ENCODE measurements around the gene EVX2.

Gene EVX2

DNA sequence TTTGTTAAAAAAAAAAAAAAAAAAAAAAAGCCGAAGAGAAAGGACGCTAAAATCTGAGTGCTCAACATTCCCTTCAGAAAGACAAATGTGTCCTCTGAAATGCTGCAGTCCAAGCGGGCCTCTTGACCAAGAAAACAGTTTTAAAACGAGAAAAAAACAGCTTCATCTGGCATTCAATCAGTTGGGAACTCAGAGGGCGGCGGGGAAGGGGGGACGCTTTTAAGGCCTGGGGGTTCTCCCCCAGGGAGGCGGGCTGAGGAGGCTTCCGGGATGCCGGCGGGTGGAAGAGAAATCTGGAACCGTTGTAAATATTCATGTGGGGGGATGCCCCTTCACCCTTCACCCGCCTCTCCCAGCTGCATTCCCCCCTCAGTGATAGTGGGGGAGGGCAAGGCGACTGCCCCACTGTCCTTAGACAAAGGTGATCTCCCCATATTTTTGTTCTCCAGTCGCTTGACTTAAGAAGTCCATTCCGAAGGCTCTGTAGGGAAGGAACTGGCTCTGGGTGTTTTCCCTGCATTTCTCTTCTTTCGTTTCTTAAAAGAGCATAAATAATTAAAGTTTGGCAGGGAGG, 20.1 kb upstream of the EVX2 start:
- TF ChIP-seq, protein P1, sequence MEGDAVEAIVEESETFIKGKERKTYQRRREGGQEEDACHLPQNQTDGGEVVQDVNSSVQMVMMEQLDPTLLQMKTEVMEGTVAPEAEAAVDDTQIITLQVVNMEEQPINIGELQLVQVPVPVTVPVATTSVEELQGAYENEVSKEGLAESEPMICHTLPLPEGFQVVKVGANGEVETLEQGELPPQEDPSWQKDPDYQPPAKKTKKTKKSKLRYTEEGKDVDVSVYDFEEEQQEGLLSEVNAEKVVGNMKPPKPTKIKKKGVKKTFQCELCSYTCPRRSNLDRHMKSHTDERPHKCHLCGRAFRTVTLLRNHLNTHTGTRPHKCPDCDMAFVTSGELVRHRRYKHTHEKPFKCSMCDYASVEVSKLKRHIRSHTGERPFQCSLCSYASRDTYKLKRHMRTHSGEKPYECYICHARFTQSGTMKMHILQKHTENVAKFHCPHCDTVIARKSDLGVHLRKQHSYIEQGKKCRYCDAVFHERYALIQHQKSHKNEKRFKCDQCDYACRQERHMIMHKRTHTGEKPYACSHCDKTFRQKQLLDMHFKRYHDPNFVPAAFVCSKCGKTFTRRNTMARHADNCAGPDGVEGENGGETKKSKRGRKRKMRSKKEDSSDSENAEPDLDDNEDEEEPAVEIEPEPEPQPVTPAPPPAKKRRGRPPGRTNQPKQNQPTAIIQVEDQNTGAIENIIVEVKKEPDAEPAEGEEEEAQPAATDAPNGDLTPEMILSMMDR (conservative IDR thresholded peaks at IDR 0.05): no peak
- no peak for TF ChIP-seq ZFX (IDR thresholded peaks at IDR 0.05)
- H3K27ac ChIP-seq: no peak overlapping the region

DNA sequence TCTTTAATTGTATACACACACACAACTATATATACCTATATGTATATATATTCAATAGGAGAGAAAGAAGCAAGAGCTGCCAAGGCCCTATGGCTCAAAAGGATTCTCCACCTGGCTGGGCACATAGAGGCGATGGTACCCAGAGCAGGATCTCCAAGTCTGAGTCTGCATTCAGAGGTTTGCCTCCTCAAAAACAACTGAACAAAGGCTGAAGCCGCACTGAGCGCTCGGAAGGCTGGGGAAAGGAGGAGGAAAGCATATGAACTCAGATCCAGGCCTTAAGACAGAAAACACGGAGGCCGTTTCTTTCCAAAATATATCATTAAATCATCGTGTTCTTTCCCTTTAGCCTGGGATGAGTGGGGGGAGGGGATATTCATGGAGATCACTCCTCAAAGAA, 19.4 kb upstream of the EVX2 start:
- no peak for TF ChIP-seq ZFX (IDR thresholded peaks at IDR 0.05)
- TF ChIP-seq, protein P1 (conservative IDR thresholded peaks at IDR 0.05): no peak
- no peak overlapping the region for H3K27ac ChIP-seq

DNA sequence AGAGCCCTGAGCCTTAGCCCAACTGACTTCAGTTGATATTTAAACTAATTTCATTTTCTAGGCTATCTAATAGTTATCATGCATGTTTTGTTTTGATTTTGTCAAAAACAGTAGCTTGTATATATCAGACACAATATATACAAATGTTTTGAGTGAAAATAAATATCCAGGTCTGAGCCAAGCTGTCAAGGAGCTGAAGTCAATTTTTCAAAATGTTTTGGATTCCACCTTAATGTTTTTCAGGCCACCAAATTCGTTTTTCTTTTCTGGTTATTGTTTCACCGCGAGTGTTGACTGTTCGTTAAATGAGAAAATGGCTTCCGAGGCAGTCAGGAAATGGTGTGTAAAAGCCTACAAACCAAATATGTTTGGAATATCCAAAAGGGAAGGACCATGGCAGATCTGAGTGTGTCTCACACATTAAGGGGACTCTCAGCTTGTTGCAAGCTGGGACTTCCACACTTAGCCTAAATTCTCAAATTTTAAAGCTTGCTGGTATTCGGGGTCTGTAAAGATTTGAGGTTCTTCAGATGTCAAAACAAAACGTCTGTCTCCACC, 18.6 kb upstream of the EVX2 start:
- no peak for TF ChIP-seq ZFX (IDR thresholded peaks at IDR 0.05)
- TF ChIP-seq, protein P1 (conservative IDR thresholded peaks at IDR 0.05): no peak
- H3K27ac ChIP-seq: no peak overlapping the region

DNA sequence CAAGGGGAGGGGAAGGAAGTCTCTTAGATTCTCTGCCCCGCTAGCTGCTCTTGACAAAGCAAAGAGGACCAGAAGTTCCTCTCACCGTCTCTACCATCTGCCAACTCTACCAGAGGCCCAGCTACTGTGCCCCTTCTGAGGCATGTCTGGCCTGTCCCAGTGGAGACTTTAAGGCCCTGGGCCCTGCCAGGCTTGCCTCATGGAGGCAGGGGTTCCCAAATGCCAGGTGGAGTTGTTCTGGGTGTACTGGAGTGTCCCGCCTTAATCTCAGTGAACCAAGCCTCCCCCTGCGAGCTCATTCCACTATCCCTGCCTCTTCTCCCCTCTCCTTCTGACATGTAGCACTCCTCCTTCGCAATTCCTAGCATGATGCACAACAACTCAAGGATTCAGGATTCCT, 18.1 kb upstream of the EVX2 start:
- TF ChIP-seq, protein P1 (conservative IDR thresholded peaks at IDR 0.05): no peak
- H3K27ac ChIP-seq: no peak overlapping the region

DNA sequence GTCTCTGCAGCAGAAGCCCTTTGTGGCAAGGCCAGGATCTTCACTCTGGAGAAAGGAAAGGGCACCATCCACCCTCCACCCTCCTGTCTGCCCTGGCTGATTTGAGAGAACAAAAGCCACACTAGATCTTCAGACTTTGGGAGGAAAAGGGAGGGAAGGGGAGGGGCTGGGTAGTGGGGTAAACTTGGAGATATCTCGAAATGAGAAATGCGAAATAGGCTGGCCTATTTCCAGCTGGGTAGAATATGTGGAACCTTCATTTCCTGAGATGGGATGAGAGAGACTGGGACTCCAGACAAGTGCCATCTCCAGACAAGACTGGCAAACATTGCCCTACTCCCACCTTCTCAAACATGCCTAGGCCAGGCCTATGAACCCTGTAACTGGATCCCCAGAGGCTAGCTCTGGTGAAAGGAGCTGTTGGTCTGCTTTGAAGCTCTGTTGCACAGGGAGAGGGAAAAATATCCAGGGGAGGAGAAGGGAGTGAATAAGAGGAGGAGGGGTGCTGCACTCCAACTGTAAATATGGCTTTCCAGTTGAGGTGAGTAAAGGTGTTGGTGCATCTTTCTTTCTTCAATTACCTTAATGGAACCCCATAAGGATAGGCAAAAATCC, 17.6 kb upstream of the EVX2 start:
- TF ChIP-seq, protein P1 (conservative IDR thresholded peaks at IDR 0.05): no peak

DNA sequence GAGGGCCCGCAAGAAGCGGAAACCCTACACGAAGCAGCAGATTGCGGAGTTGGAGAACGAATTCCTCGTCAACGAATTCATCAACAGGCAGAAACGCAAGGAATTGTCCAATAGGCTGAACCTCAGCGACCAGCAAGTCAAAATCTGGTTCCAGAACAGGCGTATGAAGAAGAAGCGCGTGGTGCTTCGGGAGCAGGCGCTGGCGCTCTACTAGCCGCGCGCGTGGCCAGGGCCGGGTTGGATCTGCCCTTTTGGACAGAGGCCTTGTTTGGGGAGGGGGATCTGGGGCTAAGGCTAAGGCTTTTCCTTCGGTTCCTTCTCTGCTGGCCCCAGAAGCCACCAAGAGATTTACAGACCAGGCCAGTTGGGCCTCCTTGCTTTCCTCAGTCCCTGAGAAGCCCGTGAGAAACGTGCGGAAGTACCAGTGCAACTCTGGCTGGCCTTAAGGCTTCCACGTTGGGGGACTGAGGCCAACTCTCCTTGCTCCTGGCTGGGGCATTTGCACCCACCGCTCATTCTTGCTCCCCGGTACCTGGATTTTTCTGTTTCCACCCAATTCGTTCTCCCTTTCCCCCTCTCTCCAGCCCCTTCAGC, 16.9 kb upstream of the EVX2 start:
- TF ChIP-seq ZFX (IDR thresholded peaks at IDR 0.05): no peak
- TF ChIP-seq, protein P1 (conservative IDR thresholded peaks at IDR 0.05): no peak
- no peak overlapping the region for H3K27ac ChIP-seq

More for the DNA sequence above, 17.6 kb upstream of the EVX2 start:
- no peak overlapping the region for H3K27ac ChIP-seq
